Right kidney (tissue), 1 donor: Measurements from ENCODE around the gene FRMD3.

ENCODE experiments used
- DNase-seq: peaks from one replicate; pipeline ENCODE4 v3.0.0-alpha.2; 2016

Gene FRMD3

DNA sequence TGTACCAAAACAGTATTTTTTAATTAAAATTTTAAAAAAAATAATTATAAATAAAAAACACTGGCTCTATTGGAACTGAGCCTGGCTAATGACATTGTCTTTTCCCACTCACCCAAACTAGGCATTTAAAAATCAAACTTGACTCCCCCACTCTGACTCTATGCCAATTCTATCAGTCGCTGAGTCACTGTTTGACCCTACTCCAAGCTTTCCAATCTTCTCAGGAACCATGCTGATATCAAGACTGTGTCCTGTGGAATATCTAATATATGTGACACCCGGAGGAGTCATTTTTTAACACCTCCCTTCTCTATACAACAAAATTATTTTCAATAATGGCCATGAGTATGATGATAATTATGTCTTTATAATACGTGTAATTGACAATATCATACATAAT, 303.7 kb downstream of the FRMD3 start:
- DNase-seq, result no peak

DNA sequence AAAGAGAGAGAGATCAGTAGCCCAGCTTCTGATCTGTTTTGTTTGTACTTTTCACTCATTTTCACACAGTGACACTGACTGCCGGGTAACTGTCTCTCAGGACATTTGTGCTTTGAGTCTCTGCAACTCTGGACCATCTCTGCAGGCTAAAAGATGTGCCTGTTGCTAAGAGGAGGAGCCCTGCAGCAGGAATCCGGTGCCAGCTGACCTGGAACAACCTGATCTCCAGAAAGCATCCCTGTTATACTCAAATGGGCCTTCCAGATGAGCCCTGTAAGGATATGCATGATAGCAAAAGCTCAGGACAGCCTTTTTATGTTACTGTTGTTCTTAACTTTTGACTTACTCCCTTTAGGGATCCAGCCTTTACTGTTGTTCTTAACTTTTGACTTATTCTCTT, 304.6 kb downstream of the FRMD3 start:
- no peak for DNase-seq

- no peak for DNase-seq
Measured at GRCh38 chr9:83231039-83231438, 307.2 kb downstream of the FRMD3 start.

- no peak for DNase-seq
Measured at GRCh38 chr9:83220730-83221129, 317.5 kb downstream of the FRMD3 start.

DNA sequence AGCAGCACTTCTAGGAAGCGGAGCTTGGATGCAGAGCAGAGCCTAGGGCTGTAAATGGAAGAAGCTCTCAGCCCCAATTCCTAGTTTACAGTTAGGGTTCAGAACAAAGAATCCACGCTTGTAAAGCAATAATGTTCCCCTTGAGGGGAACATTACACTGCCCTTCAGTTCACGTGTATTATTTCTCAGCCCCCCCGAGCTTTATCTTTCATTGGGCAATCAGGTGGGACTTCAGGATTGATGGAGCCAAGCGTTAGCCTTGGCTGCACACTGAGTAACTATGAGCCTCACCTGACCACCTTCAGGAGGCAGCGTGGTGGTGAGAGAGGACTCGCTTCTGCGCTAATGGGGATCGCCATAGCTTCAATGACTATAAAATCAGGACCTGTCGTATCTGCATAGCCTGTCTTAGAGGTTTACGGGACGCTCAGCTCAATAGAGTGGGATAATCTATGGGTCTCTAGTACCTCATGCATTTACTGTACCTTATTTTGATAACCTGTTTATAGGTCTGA, 318.2 kb downstream of the FRMD3 start:
- DNase-seq, result no peak

- peak; percentile 79 for DNase-seq
Measured at GRCh38 chr9:83219154-83219923, 318.9 kb downstream of the FRMD3 start.

DNA sequence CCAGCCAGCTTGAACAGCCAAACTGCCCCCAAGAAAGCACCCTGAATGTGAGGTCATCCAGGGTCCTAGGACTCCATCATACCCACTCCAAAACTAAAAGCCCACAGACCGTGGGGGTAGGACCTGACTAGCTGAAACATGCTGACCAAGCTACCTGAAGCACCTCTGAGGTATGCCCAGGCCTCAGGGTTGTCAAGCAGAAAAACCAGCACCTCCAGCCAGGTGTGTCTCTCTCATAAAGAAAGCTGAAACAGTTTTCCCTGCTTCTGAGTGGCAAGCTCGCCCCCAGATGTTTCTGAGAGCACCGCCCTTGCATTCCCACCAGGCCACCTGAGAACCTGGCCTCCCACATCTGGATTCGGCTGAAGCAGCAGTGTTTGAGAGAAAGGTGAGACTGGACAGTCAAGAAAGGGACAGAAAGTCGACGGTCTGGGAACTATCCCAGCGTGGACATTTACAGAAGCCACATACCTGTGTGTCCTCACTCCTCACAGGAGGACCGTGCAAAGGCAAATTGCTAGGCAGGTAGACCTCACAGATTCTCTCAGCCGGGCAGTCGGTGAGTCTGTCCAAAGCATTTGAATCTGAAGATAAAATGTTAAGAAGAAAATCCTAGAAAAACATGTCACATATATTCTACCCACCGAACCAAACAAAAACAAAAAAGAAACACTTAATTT, 319.6 kb downstream of the FRMD3 start:
- peak; percentile 35 for DNase-seq

DNA sequence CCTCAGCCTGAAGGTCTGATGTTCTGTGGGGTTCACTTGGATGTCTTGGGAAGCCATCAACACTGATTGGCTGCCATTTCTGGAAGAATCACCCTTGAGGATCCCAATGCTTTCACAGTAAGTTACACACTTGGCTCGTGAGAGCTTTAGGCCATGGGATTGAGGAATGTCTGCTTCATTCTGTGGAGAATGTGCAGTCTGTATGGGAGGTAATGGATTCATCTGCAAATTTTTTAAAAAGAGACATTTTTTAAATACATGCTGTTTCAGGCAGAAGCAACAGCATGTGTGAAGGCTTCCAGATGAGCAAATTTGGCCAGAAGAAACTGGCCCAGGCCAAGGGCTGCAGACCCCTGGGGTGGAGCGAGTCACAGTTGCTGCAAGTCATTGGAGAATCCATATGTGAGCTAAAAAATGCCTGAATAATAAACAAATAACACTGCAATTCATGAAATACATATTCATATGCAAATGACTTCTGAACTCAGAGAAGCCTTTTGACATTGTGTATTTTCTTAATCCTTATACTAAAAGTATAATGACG, 328.9 kb downstream of the FRMD3 start:
- no peak for DNase-seq

DNA sequence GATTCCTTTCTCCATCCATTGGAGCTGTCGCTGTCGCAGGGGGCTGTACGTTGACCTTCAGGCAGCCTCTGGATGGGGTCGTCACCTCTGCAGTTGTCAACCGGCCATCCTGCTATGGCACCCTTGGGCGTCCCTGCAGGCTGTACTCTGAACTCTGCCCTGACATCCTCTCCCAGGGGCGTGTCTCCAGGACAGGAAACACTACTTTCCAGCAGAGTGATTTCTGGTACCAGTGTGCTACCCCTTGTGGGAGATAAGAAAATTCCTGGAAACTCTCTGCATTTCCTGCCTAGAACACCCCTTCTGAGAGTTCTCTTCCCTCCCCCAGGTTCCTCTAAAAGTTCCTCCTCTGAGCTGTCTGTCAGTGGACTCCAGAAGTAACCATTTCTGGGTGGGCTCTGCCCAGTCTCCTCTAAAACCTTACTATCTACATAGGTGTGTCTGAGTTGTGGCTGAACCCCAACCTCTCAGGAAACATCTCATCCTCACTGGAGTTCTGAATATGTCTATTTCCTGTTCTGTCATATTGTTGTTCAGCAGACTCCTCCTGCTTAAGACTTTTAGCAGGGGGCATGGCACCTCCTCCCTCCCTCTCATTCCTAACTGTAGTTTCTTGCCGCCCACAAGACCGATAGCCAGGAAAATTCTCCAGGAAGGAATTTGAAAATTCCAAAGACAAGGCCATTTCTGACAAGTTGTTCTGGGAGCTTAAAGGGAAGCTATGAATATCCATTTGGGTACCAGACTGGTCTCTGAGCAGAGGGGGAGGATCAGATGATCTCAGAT, 329.9 kb downstream of the FRMD3 start:
- no peak for DNase-seq

DNA sequence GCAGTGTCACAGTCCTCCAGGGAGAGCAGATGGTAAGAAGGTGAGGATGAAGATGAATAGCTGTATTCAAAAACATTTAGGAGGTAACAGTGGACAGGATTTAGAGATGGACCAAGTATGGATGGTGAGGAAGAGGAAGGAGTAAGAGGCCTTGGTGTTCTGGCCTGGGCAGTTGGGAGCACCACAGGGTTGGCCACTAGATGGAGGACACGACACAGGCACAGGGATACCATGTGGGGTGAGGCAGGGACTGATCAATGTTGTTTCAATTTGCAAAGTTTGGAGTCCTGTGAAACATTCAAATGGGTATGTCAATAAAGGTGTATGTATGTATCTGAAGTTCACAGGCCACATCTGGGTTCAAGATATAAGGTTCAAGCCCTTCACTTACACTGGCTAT, 334.2 kb downstream of the FRMD3 start:
- no peak for DNase-seq

DNA sequence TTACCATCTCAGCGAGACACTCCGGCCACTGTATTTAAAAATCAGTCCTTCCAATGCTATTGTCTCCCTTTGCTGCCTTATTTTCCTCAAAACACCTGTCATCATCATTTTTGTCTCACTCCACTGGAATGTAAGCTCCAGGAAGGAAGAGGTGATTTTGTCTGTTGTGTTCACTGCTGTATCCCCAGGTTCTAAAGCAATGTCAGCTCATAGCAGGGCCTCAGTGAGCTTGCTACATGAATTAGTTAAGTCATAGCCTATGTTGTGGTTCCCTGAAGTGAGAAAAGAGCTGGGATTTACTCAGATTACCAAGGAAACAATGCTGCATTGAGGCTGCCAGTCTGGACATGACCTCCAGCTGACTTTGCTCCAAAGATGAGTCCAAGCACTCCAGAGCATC, 337.7 kb downstream of the FRMD3 start:
- DNase-seq, result no peak

DNA sequence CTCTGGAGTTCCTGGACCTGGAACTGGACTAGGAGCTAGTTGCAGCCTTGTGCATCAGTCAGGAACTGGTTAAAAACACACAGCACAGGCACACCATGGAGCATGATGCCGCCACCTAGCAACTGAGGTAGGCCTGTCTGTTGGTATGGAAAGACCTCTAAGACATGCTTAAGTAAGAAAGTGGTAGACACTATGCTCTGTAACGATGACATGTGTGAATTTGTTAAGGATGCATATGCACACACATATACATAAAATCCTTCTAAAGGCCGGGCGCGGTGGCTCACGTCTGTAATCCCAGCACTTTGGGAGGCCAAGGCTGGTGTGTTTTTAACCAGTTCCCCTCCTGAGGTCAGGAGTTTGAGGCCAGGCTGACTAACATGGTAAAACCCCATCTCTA, 338.4 kb downstream of the FRMD3 start:
- DNase-seq, result no peak

GRCh38 chr9:83199240-83199639, 339.0 kb downstream of the FRMD3 start:
- no peak for DNase-seq

GRCh38 chr9:83198371-83198770, 339.8 kb downstream of the FRMD3 start:
- DNase-seq, result no peak

GRCh38 chr9:83197591-83197990, 340.6 kb downstream of the FRMD3 start:
- no peak for DNase-seq

GRCh38 chr9:83196946-83197345, 341.3 kb downstream of the FRMD3 start:
- DNase-seq, result no peak
